H1 (cell line): ENCODE measurements around the gene TFDP1. TPM values are rescaled to one million over a fixed set of nuclear protein-coding genes. Genes with fewer than 3 reads are reported as not detected.

Experiments
- ASH2L ChIP-seq: fragments of 200-600, 300-600 bp; sonication (generic); IDR thresholded peaks from one replicate; pipeline ENCODE4 v1.7.1; 2017; ENCODE audit warnings: low read length
- BRCA1 ChIP-seq: IDR thresholded peaks from 2 replicates; pipeline ENCODE4 v1.6.1; 2012; ENCODE audit warnings: low read depth, low read length, improper control_type of control experiment
- CBX5 ChIP-seq: fragments of 300-800, 300-1000 bp; sonication (generic); IDR thresholded peaks from 2 replicates; pipeline ENCODE4 v1.7.1; 2016; ENCODE audit warnings: antibody characterized with exemption, low read length, low read depth
- CBX8 ChIP-seq: fragments of 300-800, 300-1000 bp; sonication (generic); IDR thresholded peaks from 2 replicates; pipeline ENCODE4 v1.7.1; 2016; ENCODE audit warnings: low read depth, low read length, borderline replicate concordance
- GTF2F1 ChIP-seq: IDR thresholded peaks from 2 replicates; pipeline ENCODE4 v1.6.1; 2012; ENCODE audit warnings: low read depth, low read length, improper control_type of control experiment, borderline replicate concordance
- NANOG ChIP-seq: IDR thresholded peaks from 2 replicates; pipeline ENCODE4 v1.6.1; 2011; ENCODE audit warnings: low read length, low read depth, mild to moderate bottlenecking, inconsistent platforms; ENCODE audit not compliant: insufficient read depth, poor library complexity, severe bottlenecking
- POLR2A ChIP-seq, 2 experiments: IDR thresholded peaks; 1 replicate in 1 of 2; 2 replicates in 1 of 2; pipeline ENCODE4 v1.6.1; 2011; ENCODE audit warnings: low read depth in 2 of 2, low read length in 2 of 2, mild to moderate bottlenecking in 2 of 2; ENCODE audit errors: control extremely low read depth in 1 of 2
- SP4 ChIP-seq: IDR thresholded peaks from 2 replicates; pipeline ENCODE4 v1.6.1; 2012; ENCODE audit warnings: low read length, inconsistent platforms
- SUZ12 ChIP-seq: fragments of 200-600 bp; sonication (generic); IDR thresholded peaks from 2 replicates; pipeline ENCODE4 v1.6.1; 2012; ENCODE audit warnings: mild to moderate bottlenecking, inconsistent platforms, low read length, moderate library complexity, mixed read lengths
- TEAD4 ChIP-seq: IDR thresholded peaks from 2 replicates; pipeline ENCODE4 v1.6.1; 2012; ENCODE audit warnings: low read depth, low read length, inconsistent platforms, mixed read lengths
- polyA plus RNA-seq, 7 experiments: library from polyadenylated mRNA; depleted of rRNA in 3 of 7; stranded (reverse) in 5 of 7; unstranded in 2 of 7; fragments of >200 nt in 5 of 7; fragments of 200-250 nt in 2 of 7; gene quantifications; 1 replicate in 5 of 7; 2 replicates in 1 of 7; 4 replicates in 1 of 7; pipeline versions ENCODE4 v1.2.1 to v1.2.3, GENCODE V29; 2011 to 2013; ENCODE audit warnings: missing spikeins in 2 of 7, mixed read lengths in 2 of 7
- total RNA-seq: library from RNA; stranded (reverse); fragmentation: NEBNext Ultra II Directional; extraction: Animal tissue kit (Norgen Biotek cat#: 25700); gene quantifications from 2 replicates; pipeline ENCODE4 v1.2.1, GENCODE V29; 2021
- TF ChIP-seq, protein P1 (sequence below): fragments of 300-600 bp; sonication (generic); IDR thresholded peaks from 2 replicates; pipeline ENCODE4 v1.7.1; 2012; ENCODE audit warnings: low read length, moderate library complexity, mild to moderate bottlenecking, inconsistent platforms; ENCODE audit not compliant: insufficient replicate concordance

The TFDP1 gene
- total and polyA plus RNA-seq, 2 of the 8 experiments (the other 6 are each of a cell fraction or from before 2014, with no cell fraction given): 43.6 to 81.9 TPM

DNA sequence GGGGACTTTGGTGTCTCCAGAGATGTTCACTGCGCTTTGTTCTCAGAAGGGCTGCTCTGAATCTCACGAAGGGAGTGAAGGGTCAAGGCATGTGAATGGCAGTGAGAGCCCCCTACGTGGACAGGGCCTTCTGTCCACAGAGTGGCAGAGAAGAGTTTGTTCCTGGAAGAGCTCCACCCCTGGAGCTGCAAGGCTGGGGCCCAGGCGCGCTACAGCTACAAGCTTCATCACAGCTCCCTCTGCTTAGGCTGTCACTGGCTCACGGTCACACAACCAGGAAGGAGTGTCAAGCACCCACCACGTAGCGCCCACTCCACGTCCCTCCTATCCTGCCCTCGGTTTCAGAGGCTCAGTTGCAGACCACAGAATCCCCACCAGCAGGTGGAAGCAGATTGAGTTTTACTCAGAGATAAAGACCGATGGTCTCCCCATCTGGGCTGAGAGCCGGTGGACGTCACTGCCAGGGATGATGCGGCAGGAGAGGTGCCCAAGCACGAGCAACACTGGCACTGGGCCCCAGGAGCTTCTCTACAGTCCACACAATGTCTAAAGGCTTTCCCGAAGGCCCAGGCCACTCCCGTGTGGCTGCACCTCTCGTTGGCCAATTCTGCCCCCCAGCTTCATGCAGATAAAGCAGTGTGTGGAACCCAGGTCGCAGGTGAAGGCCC is 23.0 kb upstream of the TFDP1 start (continued):
- TF ChIP-seq SUZ12 (no peak), CBX5 (no peak), SP4 (no peak), CBX8 (no peak), ASH2L (no peak), GTF2F1 (no peak), BRCA1 (no peak), POLR2A (IDR thresholded peaks at IDR 0.05; ENCODE audit: control extremely low read depth in 1 of 2, low read depth in 2 of 2, low read length in 2 of 2) (no peak), TEAD4 (no peak), NANOG (no peak)
- TF ChIP-seq, protein P1, sequence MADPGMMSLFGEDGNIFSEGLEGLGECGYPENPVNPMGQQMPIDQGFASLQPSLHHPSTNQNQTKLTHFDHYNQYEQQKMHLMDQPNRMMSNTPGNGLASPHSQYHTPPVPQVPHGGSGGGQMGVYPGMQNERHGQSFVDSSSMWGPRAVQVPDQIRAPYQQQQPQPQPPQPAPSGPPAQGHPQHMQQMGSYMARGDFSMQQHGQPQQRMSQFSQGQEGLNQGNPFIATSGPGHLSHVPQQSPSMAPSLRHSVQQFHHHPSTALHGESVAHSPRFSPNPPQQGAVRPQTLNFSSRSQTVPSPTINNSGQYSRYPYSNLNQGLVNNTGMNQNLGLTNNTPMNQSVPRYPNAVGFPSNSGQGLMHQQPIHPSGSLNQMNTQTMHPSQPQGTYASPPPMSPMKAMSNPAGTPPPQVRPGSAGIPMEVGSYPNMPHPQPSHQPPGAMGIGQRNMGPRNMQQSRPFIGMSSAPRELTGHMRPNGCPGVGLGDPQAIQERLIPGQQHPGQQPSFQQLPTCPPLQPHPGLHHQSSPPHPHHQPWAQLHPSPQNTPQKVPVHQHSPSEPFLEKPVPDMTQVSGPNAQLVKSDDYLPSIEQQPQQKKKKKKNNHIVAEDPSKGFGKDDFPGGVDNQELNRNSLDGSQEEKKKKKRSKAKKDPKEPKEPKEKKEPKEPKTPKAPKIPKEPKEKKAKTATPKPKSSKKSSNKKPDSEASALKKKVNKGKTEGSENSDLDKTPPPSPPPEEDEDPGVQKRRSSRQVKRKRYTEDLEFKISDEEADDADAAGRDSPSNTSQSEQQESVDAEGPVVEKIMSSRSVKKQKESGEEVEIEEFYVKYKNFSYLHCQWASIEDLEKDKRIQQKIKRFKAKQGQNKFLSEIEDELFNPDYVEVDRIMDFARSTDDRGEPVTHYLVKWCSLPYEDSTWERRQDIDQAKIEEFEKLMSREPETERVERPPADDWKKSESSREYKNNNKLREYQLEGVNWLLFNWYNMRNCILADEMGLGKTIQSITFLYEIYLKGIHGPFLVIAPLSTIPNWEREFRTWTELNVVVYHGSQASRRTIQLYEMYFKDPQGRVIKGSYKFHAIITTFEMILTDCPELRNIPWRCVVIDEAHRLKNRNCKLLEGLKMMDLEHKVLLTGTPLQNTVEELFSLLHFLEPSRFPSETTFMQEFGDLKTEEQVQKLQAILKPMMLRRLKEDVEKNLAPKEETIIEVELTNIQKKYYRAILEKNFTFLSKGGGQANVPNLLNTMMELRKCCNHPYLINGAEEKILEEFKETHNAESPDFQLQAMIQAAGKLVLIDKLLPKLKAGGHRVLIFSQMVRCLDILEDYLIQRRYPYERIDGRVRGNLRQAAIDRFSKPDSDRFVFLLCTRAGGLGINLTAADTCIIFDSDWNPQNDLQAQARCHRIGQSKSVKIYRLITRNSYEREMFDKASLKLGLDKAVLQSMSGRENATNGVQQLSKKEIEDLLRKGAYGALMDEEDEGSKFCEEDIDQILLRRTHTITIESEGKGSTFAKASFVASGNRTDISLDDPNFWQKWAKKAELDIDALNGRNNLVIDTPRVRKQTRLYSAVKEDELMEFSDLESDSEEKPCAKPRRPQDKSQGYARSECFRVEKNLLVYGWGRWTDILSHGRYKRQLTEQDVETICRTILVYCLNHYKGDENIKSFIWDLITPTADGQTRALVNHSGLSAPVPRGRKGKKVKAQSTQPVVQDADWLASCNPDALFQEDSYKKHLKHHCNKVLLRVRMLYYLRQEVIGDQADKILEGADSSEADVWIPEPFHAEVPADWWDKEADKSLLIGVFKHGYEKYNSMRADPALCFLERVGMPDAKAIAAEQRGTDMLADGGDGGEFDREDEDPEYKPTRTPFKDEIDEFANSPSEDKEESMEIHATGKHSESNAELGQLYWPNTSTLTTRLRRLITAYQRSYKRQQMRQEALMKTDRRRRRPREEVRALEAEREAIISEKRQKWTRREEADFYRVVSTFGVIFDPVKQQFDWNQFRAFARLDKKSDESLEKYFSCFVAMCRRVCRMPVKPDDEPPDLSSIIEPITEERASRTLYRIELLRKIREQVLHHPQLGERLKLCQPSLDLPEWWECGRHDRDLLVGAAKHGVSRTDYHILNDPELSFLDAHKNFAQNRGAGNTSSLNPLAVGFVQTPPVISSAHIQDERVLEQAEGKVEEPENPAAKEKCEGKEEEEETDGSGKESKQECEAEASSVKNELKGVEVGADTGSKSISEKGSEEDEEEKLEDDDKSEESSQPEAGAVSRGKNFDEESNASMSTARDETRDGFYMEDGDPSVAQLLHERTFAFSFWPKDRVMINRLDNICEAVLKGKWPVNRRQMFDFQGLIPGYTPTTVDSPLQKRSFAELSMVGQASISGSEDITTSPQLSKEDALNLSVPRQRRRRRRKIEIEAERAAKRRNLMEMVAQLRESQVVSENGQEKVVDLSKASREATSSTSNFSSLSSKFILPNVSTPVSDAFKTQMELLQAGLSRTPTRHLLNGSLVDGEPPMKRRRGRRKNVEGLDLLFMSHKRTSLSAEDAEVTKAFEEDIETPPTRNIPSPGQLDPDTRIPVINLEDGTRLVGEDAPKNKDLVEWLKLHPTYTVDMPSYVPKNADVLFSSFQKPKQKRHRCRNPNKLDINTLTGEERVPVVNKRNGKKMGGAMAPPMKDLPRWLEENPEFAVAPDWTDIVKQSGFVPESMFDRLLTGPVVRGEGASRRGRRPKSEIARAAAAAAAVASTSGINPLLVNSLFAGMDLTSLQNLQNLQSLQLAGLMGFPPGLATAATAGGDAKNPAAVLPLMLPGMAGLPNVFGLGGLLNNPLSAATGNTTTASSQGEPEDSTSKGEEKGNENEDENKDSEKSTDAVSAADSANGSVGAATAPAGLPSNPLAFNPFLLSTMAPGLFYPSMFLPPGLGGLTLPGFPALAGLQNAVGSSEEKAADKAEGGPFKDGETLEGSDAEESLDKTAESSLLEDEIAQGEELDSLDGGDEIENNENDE: no peak
